Measurements from ENCODE around the gene CR1. TPM values are rescaled to one million over a fixed set of nuclear protein-coding genes. Genes with fewer than 3 reads are reported as not detected.
"Not testable (repeated sequence)": the region's sequence is repeated elsewhere in the genome, so short reads cannot be mapped to it uniquely, and the experiment has no call there.

CR1 gene
- total RNA-seq, 4 donors from 2014 or later, result 0.92 to 12.1 (median 2.6) TPM

DNA sequence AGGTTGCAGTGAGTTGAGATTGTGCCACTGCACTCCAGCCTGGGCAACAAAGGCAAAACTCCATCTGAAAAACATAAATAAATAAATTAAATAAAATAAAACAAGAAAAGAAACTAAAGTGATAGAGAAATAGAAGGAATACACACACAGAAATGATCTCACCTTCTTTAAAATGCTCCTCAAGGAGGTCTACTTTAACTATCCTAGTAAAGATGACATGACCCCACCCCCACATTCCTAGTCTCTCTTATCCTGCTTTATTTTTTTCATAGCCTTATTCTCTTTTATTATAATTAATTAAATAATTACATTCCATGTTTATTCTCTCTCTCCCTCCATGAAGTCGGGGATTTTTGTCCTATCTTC lies 131.0 kb downstream of the CR1 start:
- no peak for TF ChIP-seq POLR2AphosphoS5 (IDR thresholded peaks at IDR 0.05)
- no peak for TF ChIP-seq POLR2A (IDR thresholded peaks at IDR 0.05; ENCODE audit: low read depth)
- no peak for TF ChIP-seq EP300 (IDR thresholded peaks at IDR 0.05)
- no peak for TF ChIP-seq CTCF (IDR thresholded peaks at IDR 0.05)
- intact Hi-C loops (cut with DNase I), result no loop called here
- H3K27me3 ChIP-seq, result no peaks in the 10 kb centered on the region
- no peaks in the 10 kb centered on the region for H3K4me1 ChIP-seq
- H3K36me3 ChIP-seq, result no peaks in the 10 kb centered on the region
- no peak for DNase-seq (ENCODE audit: extremely low spot score)
- no peaks in the 10 kb centered on the region for H3K9me3 ChIP-seq
- no peak overlapping the region for H3K27ac ChIP-seq (replicated peaks in 1 of 4)
- no peak overlapping the region for H3K4me3 ChIP-seq
- 91% methylated on average over 1 of the region's 1 CpG for WGBS

- WGBS, result 98% methylated on average over 2 of the region's 2 CpGs
These were observed 131.5 kb downstream of the CR1 start for GRCh38 chr1:207627496-207627895.

GRCh38 chr1:207628776-207629175 lies 132.8 kb downstream of the CR1 start:
- no peak for DNase-seq (ENCODE audit: extremely low spot score)
- intact Hi-C loops (cut with DNase I), result no loop called here
- H3K9me3 ChIP-seq, result no peaks in the 10 kb centered on the region
- no peaks in the 10 kb centered on the region for H3K4me1 ChIP-seq
- no peaks in the 10 kb centered on the region for H3K27me3 ChIP-seq
- no peak overlapping the region for H3K4me3 ChIP-seq
- H3K27ac ChIP-seq (replicated peaks in 1 of 4), result no peak overlapping the region
- H3K36me3 ChIP-seq, result no peaks in the 10 kb centered on the region
- TF ChIP-seq POLR2AphosphoS5 (IDR thresholded peaks at IDR 0.05) (no peak), POLR2A (IDR thresholded peaks at IDR 0.05; ENCODE audit: low read depth) (no peak), EP300 (IDR thresholded peaks at IDR 0.05) (no peak)
- 34% methylated on average over 5 of the region's 5 CpGs for WGBS

More at GRCh38 chr1:207627496-207627895, 131.5 kb downstream of the CR1 start:
- Histone ChIP-seq H3K9me3 (no peaks in the 10 kb centered on the region), H3K36me3 (no peaks in the 10 kb centered on the region), H3K27ac (replicated peaks in 1 of 4) (no peak overlapping the region), H3K4me3 (no peak overlapping the region), H3K4me1 (no peaks in the 10 kb centered on the region), H3K27me3 (no peaks in the 10 kb centered on the region)
- DNase-seq (ENCODE audit: extremely low spot score), result no peak
- intact Hi-C loops (cut with DNase I), result no loop called here
- no peak for TF ChIP-seq POLR2AphosphoS5 (IDR thresholded peaks at IDR 0.05)
- TF ChIP-seq EP300 (IDR thresholded peaks at IDR 0.05), result no peak
- no peak for TF ChIP-seq POLR2A (IDR thresholded peaks at IDR 0.05; ENCODE audit: low read depth)
- no peak for TF ChIP-seq CTCF (IDR thresholded peaks at IDR 0.05)

GRCh38 chr1:207631137-207631536 lies 135.2 kb downstream of the CR1 start:
- Histone ChIP-seq H3K27ac (replicated peaks in 1 of 4) (no peak overlapping the region), H3K36me3 (no peaks in the 10 kb centered on the region), H3K4me3 (no peak overlapping the region), H3K27me3 (no peaks in the 10 kb centered on the region), H3K4me1 (no peaks in the 10 kb centered on the region), H3K9me3 (no peaks in the 10 kb centered on the region)
- no peak for TF ChIP-seq CTCF (IDR thresholded peaks at IDR 0.05)
- TF ChIP-seq EP300 (IDR thresholded peaks at IDR 0.05), result no peak
- no peak for TF ChIP-seq POLR2AphosphoS5 (IDR thresholded peaks at IDR 0.05)
- no peak for TF ChIP-seq POLR2A (IDR thresholded peaks at IDR 0.05; ENCODE audit: low read depth)
- 60% methylated on average over 1 of the region's 1 CpG for WGBS
- intact Hi-C loops (cut with DNase I), result no loop called here
- no peak for DNase-seq (ENCODE audit: extremely low spot score)

- Histone ChIP-seq H3K36me3 (no peaks in the 10 kb centered on the region), H3K27me3 (no peaks in the 10 kb centered on the region), H3K27ac (replicated peaks in 1 of 4) (no peak overlapping the region), H3K4me1 (no peaks in the 10 kb centered on the region), H3K4me3 (no peak overlapping the region), H3K9me3 (no peaks in the 10 kb centered on the region)
- TF ChIP-seq CTCF (IDR thresholded peaks at IDR 0.05) (no peak), POLR2A (IDR thresholded peaks at IDR 0.05; ENCODE audit: low read depth) (no peak), EP300 (IDR thresholded peaks at IDR 0.05) (no peak), POLR2AphosphoS5 (IDR thresholded peaks at IDR 0.05) (no peak)
- intact Hi-C loops (cut with DNase I), result no loop called here
- no peak for DNase-seq (ENCODE audit: extremely low spot score)
These were observed 137.3 kb downstream of the CR1 start for GRCh38 chr1:207633226-207633625.

- H3K4me3 ChIP-seq; intact Hi-C loops (cut with DNase I); DNase-seq (ENCODE audit: extremely low spot score); H3K9me3 ChIP-seq; H3K27ac ChIP-seq (replicated peaks in 1 of 4); H3K4me1 ChIP-seq; H3K27me3 ChIP-seq; H3K36me3 ChIP-seq: not testable (repeated sequence)
- 81% methylated on average over 12 of the region's 12 CpGs for WGBS
These were observed 137.8 kb downstream of the CR1 start for GRCh38 chr1:207633699-207634289.

DNA sequence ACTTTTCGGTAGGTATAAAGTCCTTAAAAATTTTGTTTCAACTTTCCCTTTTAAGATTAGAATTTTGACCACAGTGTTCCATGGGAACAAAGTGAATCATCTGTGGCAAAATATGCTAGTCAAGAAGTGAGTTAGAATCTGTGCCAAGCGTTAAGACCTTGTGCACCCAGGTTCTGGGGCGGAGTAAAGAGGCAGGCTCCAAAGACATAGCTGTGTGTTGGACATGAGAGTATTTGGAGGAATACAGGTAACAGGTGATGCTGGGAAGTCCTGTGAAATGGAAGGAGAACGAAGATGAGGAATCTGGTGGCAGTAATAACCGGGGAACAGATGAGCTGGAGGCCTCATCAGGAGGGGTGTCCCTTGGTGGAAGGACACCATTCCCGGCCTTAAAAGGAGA lies 138.3 kb downstream of the CR1 start:
- DNase-seq (ENCODE audit: extremely low spot score); H3K27me3 ChIP-seq; H3K27ac ChIP-seq (replicated peaks in 1 of 4); H3K4me1 ChIP-seq; H3K36me3 ChIP-seq; H3K4me3 ChIP-seq; intact Hi-C loops (cut with DNase I); H3K9me3 ChIP-seq: not testable (repeated sequence)
- 95% methylated on average over 4 of the region's 6 CpGs for WGBS

- WGBS, result 58% methylated on average over 7 of the region's 7 CpGs
- peaks cover 0 to 10% (median 0%) of the 10 kb centered on the region in 4 donors for H3K27me3 ChIP-seq
- H3K9me3 ChIP-seq; H3K4me3 ChIP-seq; H3K4me1 ChIP-seq; intact Hi-C loops (cut with DNase I); H3K27ac ChIP-seq (replicated peaks in 1 of 4); H3K36me3 ChIP-seq; DNase-seq (ENCODE audit: extremely low spot score): not testable (repeated sequence)
These were observed 139.7 kb downstream of the CR1 start for GRCh38 chr1:207635569-207636186.

Measured in esophagus muscularis mucosa (tissue), 4 donors.